NCI-H69 (cell line): ENCODE measurements around the gene PPP4R4.
A peak's percentile ranks its signal among the peaks of the same experiment; 100 is the strongest.
"Not testable (repeated sequence)": the region's sequence is repeated elsewhere in the genome, so short reads cannot be mapped to it uniquely, and the experiment has no call there.

Experiments used
- DNase-seq: peaks from one replicate; lab custom pipeline; 2025; lab: John Stamatoyannopoulos, UW

PPP4R4 gene

GRCh38 chr14:94177806-94178205 is 3.7 kb downstream of the PPP4R4 start:
- peak; percentile 31 for DNase-seq

GRCh38 chr14:94179244-94179643 is 5.1 kb downstream of the PPP4R4 start:
- DNase-seq = no peak

- DNase-seq = peak; percentile 72
These were observed 6.6 kb downstream of the PPP4R4 start for GRCh38 chr14:94180655-94181271.

DNA sequence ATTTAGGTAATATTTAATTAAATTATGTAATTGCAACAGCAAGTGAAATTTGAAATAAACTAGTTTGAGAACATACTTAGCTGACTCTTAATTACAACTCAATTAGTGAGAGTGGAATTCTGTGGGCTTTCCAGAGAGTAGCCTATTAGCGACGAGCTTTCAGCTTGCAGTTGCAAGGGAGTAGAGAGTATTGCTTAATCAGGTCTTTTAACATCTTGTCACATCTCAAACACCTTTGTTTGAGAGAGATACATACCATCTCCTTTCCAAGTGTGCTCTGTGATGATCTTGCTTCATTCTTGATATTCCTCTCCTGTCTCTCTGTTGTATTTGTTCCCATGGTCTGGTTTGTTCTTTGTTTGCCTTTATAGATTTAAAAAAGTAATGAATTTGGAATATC is 7.7 kb downstream of the PPP4R4 start:
- no peak for DNase-seq

DNA sequence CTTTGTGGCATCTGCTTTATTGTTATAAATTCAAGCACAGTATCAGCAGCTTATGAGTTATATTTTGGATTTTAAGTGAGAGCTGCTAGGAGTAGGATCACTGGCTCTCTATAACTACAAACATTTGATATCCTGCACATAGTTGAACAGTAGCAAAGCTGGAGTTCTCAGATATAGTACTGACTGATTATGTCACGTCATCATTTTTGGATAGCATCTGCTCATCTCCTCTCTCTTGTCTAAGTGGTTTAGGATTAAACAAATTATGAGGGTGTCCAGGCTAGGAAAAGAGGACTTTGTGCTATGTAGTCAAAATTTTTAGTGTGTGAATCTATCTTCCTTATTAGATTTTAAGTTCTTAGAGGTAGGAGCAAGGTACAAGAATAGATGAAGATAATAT is 18.4 kb downstream of the PPP4R4 start:
- DNase-seq = no peak

GRCh38 chr14:94193776-94194175 is 19.7 kb downstream of the PPP4R4 start:
- no peak for DNase-seq

GRCh38 chr14:94196057-94196456 is 21.9 kb downstream of the PPP4R4 start:
- no peak for DNase-seq

GRCh38 chr14:94203473-94204210 is 29.5 kb downstream of the PPP4R4 start:
- no peak for DNase-seq

- DNase-seq = no peak
These were observed 38.9 kb downstream of the PPP4R4 start for GRCh38 chr14:94213021-94213420.

- DNase-seq = no peak
These were observed 39.6 kb downstream of the PPP4R4 start for GRCh38 chr14:94213741-94214140.

DNA sequence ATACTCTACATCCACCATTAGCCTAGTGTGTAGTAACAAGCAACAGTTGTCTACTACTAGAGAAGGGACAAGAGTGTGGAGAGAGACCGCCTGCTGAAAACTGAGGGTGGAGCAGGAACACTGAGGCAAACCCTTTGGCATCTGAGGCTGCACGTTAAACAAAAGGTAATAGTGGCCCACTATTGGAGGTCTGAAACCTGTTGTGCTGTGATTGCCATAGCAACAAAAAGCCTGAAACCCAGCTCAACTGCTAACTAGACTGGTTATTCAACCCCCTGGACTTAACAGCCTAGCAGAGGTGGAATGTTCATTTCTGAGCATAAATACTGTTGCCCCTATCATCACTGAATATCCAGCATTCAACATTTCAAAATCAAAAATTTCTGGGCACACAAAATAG is 43.0 kb downstream of the PPP4R4 start:
- peak; percentile 20 for DNase-seq

DNA sequence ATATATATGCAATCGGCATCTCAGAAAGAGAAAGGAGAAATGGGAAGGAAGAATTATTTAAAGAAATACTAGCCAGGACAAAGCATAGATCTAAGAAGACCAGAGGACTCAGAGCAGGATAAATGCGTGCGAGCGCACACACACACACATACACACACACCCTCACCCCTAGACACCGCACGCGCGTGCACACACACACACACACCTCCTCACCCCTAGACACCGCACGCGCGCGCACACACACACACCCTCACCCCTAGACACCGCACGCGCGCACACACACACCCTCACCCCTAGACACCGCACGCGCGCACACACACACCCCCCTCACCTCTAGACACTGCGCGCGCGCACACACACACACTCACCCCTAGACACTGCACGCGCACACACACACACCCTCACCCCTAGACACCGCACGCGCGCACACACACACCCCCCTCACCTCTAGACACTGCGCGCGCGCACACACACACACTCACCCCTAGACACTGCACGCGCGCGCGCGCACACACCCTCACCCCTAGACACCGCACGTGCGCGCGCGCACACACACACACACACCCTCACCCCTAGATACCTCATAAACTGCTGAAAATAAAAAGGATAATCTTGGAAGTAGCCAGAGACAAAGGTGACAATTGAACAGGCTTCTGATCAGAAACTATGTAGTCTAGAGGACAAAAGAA is 44.2 kb downstream of the PPP4R4 start:
- DNase-seq = peak; percentile 68

GRCh38 chr14:94224040-94224439 is 49.9 kb downstream of the PPP4R4 start:
- no peak for DNase-seq

- DNase-seq = no peak
These were observed 51.6 kb downstream of the PPP4R4 start for GRCh38 chr14:94225460-94226378.

DNA sequence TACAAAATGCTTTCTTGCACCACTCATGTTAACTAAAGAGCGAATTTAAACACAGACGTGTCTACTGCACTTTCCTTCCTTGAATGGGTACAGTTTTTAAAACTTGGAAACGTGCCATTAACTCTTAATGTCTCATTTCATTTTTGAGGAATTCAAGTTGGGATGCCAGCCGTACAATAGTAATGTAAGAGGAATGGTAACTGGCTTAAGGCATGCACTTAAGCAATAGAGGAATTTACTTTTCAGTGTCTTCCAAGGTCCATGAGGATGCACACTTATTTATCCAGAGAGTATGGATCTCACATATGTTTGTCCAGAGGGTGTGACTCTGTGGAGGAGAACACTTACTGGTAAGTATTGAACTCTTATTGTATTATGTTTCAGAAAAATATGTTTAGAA is 52.9 kb downstream of the PPP4R4 start:
- DNase-seq = no peak

DNA sequence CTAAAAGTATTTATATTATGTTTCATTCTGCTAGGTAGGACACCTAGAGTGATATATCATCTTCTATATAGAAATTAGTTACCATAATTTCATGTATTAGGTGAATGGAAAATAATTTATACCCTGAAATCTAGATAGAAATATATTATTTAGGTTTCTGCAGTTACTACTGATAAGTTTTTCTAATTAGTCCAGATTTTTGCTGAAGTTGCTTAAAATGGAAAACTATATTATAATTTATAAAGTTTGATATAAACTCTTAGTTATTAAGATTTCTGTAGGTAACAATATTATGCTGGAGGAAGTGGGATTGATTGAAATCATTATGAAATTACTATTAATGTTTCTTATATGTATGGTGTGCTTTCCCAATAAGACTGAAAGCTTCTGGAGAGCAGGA is 62.9 kb downstream of the PPP4R4 start:
- no peak for DNase-seq

GRCh38 chr14:94237983-94238382 is 63.9 kb downstream of the PPP4R4 start:
- DNase-seq = no peak

DNA sequence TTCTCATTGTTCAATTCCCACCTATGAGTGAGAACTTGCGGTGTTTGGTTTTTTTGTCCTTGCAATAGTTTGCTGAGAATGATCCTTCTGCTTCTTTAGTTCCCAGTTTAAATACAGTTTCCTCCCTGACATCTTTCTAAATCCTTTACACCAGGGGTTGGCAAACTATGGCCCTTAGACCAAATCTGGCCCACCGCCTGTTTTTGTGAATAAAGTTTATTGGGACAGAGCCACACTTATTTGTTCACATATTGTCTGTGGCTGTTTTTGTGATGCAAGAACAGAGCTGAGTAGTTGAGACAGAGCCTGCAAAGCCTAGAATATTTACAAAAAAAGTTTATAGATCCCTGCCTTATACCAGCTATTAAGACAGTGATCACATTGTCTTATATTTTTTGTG is 65.3 kb downstream of the PPP4R4 start:
- DNase-seq = no peak

DNA sequence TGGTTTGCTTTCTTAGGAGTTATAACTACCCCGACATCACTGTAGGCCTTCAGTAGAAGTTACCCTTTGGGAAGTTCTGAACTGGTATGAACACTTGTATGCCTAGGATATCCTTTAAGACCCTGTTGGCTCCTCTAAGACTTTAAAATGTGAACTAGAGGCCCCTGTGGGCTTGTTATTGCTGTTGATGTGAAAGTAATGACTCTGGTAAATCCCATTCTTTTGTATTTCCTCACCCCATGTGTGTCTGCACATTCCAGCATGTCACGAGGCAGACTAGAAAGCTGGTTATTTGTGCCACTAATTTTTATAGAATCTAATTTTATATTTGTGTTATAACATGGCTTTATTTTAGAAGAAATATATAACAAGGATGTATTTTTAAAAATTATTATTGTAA is 70.1 kb downstream of the PPP4R4 start:
- DNase-seq = no peak

- DNase-seq = not testable (repeated sequence)
These were observed 90.1 kb downstream of the PPP4R4 start for GRCh38 chr14:94264195-94264594.

- DNase-seq = peak; percentile 57
These were observed 93.2 kb downstream of the PPP4R4 start for GRCh38 chr14:94267352-94267751.

- not testable (repeated sequence) for DNase-seq
These were observed 94.5 kb downstream of the PPP4R4 start for GRCh38 chr14:94268582-94268981.
